Bronchial epithelial cell (primary cell): ENCODE measurements around the gene CDKL4. TPM values are rescaled to one million over a fixed set of nuclear protein-coding genes. Genes with fewer than 3 reads are reported as not detected.

Source experiments
- DNase-seq: peaks from one replicate; pipeline ENCODE4 v3.0.0-alpha.2; 2010; ENCODE audit warnings: low read depth
- FAIRE-seq: peaks from 2 replicates; lab custom pipeline; 2011; peaks lifted over from hg19 to GRCh38; lab: Jason Lieb, UNC
- H3K27me3 ChIP-seq: 2 replicates; pipeline ENCODE4 v1.5.1; 2011; ENCODE audit warnings: low read length; ENCODE audit not compliant: control insufficient read depth, insufficient read depth
- H3K36me3 ChIP-seq: 2 replicates; pipeline ENCODE4 v1.5.1; 2011; ENCODE audit warnings: low read length; ENCODE audit not compliant: control insufficient read depth, insufficient read depth
- H3K4me3 ChIP-seq: 2 replicates; pipeline ENCODE4 v1.5.1; 2011; ENCODE audit warnings: mild to moderate bottlenecking, low read depth, low read length, control low read depth
- CTCF ChIP-seq: IDR thresholded peaks from 2 replicates; pipeline ENCODE4 v1.5.1; 2011; ENCODE audit warnings: mild to moderate bottlenecking, moderate library complexity, low read length, control low read depth, inconsistent platforms; ENCODE audit not compliant: insufficient read depth, severe bottlenecking
- total RNA-seq: library from RNA; depleted of rRNA; stranded (reverse); fragments of >200 nt; gene quantifications from 2 replicates; pipeline ENCODE4 v1.2.1, GENCODE V29; 2014

CDKL4 gene
- total RNA-seq, 1 donor from 2014 or later = 0.26 TPM

- TF ChIP-seq CTCF = no peak
- no peak overlapping the region for H3K4me3 ChIP-seq
- no peaks in the 10 kb centered on the region for H3K27me3 ChIP-seq
- no peak for DNase-seq
- no peaks in the 10 kb centered on the region for H3K36me3 ChIP-seq
- no peak for FAIRE-seq
Measured at GRCh38 chr2:39217192-39217550, 26.6 kb downstream of the CDKL4 start.

GRCh38 chr2:39216346-39217191, 27.2 kb downstream of the CDKL4 start:
- no peak for DNase-seq
- FAIRE-seq = no peak

GRCh38 chr2:39215545-39215944, 28.2 kb downstream of the CDKL4 start:
- DNase-seq (no peak), FAIRE-seq (no peak)
- Histone ChIP-seq H3K36me3 (no peaks in the 10 kb centered on the region), H3K27me3 (no peaks in the 10 kb centered on the region), H3K4me3 (no peak overlapping the region)
- no peak for TF ChIP-seq CTCF

More at GRCh38 chr2:39216346-39217191, 27.2 kb downstream of the CDKL4 start:
- TF ChIP-seq CTCF = no peak
- Histone ChIP-seq H3K4me3 (no peak overlapping the region), H3K27me3 (no peaks in the 10 kb centered on the region), H3K36me3 (no peaks in the 10 kb centered on the region)

- FAIRE-seq (no peak), DNase-seq (no peak)
- Histone ChIP-seq H3K27me3 (no peaks in the 10 kb centered on the region), H3K36me3 (no peaks in the 10 kb centered on the region), H3K4me3 (no peak overlapping the region)
- TF ChIP-seq CTCF = no peak
Measured at GRCh38 chr2:39213015-39213414, 30.8 kb downstream of the CDKL4 start.

- Histone ChIP-seq H3K36me3 (no peaks in the 10 kb centered on the region), H3K27me3 (no peaks in the 10 kb centered on the region), H3K4me3 (no peak overlapping the region)
- TF ChIP-seq CTCF = no peak
- no peak for DNase-seq
- no peak for FAIRE-seq
Measured at GRCh38 chr2:39210846-39211245, 32.9 kb downstream of the CDKL4 start.
